NCI-H2107 (cell line): Measurements from ENCODE around the gene FABP2.
"Not testable (repeated sequence)": the region's sequence is repeated elsewhere in the genome, so short reads cannot be mapped to it uniquely, and the experiment has no call there.

Source experiments
- DNase-seq: peaks from one replicate; lab custom pipeline; 2025; lab: John Stamatoyannopoulos, UW

Gene FABP2

GRCh38 chr4:119321921-119322687 is at the start of gene FABP2:
Gene FABP2 (minus strand): TSS chr4:119322138. CDS start chr4:119322102, 36 bp downstream.
- no peak for DNase-seq

GRCh38 chr4:119370951-119371683 is 49.2 kb upstream of the FABP2 start:
- DNase-seq: not testable (repeated sequence)

- DNase-seq: not testable (repeated sequence)
Measured at GRCh38 chr4:119370392-119370791, 48.5 kb upstream of the FABP2 start.

GRCh38 chr4:119366802-119367201 is 44.9 kb upstream of the FABP2 start:
- not testable (repeated sequence) for DNase-seq

- not testable (repeated sequence) for DNase-seq
Measured at GRCh38 chr4:119364203-119364602, 42.3 kb upstream of the FABP2 start.

GRCh38 chr4:119363372-119363771 is 41.4 kb upstream of the FABP2 start:
- DNase-seq: not testable (repeated sequence)

GRCh38 chr4:119362413-119362812 is 40.5 kb upstream of the FABP2 start:
- DNase-seq: not testable (repeated sequence)

- DNase-seq: not testable (repeated sequence)
Measured at GRCh38 chr4:119359873-119360272, 37.9 kb upstream of the FABP2 start.

- not testable (repeated sequence) for DNase-seq
Measured at GRCh38 chr4:119356796-119357195, 34.9 kb upstream of the FABP2 start.

- DNase-seq: not testable (repeated sequence)
Measured at GRCh38 chr4:119356041-119356440, 34.1 kb upstream of the FABP2 start.

GRCh38 chr4:119353364-119353763 is 31.4 kb upstream of the FABP2 start:
- DNase-seq: not testable (repeated sequence)

GRCh38 chr4:119348169-119348568 is 26.2 kb upstream of the FABP2 start:
- DNase-seq: not testable (repeated sequence)

- not testable (repeated sequence) for DNase-seq
Measured at GRCh38 chr4:119343293-119343692, 21.4 kb upstream of the FABP2 start.

- not testable (repeated sequence) for DNase-seq
Measured at GRCh38 chr4:119339895-119340294, 18.0 kb upstream of the FABP2 start.

GRCh38 chr4:119337010-119337409 is 15.1 kb upstream of the FABP2 start:
- DNase-seq: no peak

- not testable (repeated sequence) for DNase-seq
Measured at GRCh38 chr4:119336332-119336979, 14.5 kb upstream of the FABP2 start.

- no peak for DNase-seq
Measured at GRCh38 chr4:119329835-119330620, 8.1 kb upstream of the FABP2 start.

GRCh38 chr4:119328695-119329094 is 6.8 kb upstream of the FABP2 start:
- DNase-seq: no peak

- DNase-seq: no peak
Measured at GRCh38 chr4:119317990-119318389, 3.9 kb downstream of the FABP2 start.

GRCh38 chr4:119315036-119315435 is 6.9 kb downstream of the FABP2 start:
- DNase-seq: no peak

GRCh38 chr4:119314356-119314755 is 7.6 kb downstream of the FABP2 start:
- DNase-seq: peak; percentile 0

- DNase-seq: no peak
Measured at GRCh38 chr4:119313237-119313636, 8.7 kb downstream of the FABP2 start.
